T47D (cell line): Measurements from ENCODE around the gene SESTD1.
A peak's percentile ranks its signal among the peaks of the same experiment; 100 is the strongest.
"Not testable (repeated sequence)": the region's sequence is repeated elsewhere in the genome, so short reads cannot be mapped to it uniquely, and the experiment has no call there.

Experiments
- DNase-seq, 2 experiments: peaks; one replicate each; pipeline versions ENCODE4 v3.0.0 to v3.0.0-alpha.2; 2011 to 2012; ENCODE audit warnings: low read depth in 1 of 2, low spot score in 1 of 2
- JUND ChIP-seq: IDR thresholded peaks from 2 replicates; pipeline ENCODE4 v1.6.1; 2012; ENCODE audit warnings: low read depth
- in situ Hi-C: cut with HindIII; loops from 2 replicates; pipeline ENCODE4 v1.10.0; 2016; ENCODE audit warnings: low sequenced_read_pairs, low pct_unique_long_range_greater_than_20kb

Gene SESTD1

GRCh38 chr2:179132076-179132475 is 132.6 kb downstream of the SESTD1 start:
- in situ Hi-C loops: no loop called here
- DNase-seq: no peak
- no peak for TF ChIP-seq JUND

GRCh38 chr2:179130560-179130959 is 134.1 kb downstream of the SESTD1 start:
- in situ Hi-C loops: no loop called here
- no peak for TF ChIP-seq JUND
- no peak for DNase-seq

GRCh38 chr2:179129574-179130238 is 134.9 kb downstream of the SESTD1 start:
- TF ChIP-seq JUND: no peak
- DNase-seq: peak; percentile 2 to 19
- in situ Hi-C loops: no loop called here

DNA sequence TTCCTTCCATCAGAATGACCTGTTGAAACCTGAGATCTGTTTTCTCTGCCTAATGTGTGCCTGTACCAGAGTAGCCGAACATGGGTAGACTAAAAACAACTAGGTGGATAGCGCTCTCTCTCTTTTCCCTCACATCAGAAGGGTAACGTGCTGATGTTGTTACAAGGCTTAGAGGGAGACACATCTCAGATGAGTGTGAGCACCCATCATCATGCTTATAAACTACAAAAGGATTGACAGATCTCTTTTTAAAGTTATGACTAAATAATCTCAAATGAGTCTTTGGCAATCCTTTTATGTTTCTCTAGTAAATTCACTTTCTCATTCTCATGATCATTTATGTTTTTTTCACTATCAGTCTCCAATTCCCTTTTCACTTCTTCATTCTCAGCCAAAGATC is 139.2 kb downstream of the SESTD1 start:
- in situ Hi-C loops: no loop called here
- TF ChIP-seq JUND: no peak

DNA sequence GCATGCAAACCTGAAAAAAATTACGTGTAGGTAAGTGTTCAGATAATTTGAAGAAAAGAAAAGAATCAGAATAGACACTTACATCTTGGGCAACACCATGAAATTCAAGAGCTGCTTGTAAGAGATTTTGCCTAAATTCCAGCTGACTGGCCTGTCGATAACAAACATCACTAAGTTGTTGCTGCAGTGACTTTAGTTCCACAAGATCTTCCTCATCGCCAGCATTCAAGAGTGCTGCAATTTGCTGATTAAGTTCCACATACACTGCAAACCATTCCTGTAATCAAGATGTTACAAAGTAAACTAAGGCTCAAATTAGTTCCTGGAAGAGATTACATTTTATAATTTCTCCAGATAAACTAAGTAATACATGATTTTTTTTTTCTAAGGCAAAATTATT is 140.3 kb downstream of the SESTD1 start:
- TF ChIP-seq JUND: no peak
- in situ Hi-C loops: no loop called here
- DNase-seq: no peak

More for the DNA sequence above, 139.2 kb downstream of the SESTD1 start:
- DNase-seq: no peak

DNA sequence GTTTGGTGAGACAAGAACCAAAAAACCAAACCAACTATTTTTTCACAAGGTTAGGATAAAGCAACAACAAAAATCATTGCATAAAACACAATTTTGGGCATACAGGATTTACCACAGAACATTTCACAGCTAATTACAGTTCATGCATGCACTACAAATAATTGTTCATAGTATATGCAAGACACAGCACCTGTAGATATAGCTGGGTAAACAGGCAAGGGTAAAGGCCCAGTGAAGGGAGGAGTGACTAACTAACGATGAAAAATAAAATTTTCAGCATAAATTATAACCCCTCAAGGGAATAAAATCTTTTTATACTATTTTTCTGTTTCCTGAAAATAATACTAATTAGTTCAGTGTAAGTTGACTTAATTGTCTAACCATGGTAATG is 141.4 kb downstream of the SESTD1 start:
- no peak for TF ChIP-seq JUND
- DNase-seq: no peak
- in situ Hi-C loops: no loop called here

DNA sequence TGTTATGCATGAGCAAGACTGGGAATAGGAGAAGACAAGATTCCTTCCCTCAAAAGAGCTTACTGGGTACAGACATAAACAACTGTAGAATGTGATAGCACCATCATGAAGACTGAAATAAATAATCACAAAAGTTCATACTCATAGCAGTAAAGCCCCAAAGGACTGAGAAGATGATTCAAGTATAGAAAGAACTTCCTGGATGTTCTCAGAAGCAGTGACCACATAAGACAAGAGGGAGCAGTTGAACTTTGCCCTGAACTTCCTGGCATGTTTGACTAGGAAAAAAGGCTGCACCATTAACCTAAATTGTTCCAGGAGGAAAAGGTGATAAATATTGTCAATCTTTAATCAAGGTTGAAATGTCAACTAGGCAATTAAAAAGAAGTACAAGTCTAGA is 156.9 kb downstream of the SESTD1 start:
- no peak for DNase-seq
- TF ChIP-seq JUND: no peak
- in situ Hi-C loops: no loop called here

DNA sequence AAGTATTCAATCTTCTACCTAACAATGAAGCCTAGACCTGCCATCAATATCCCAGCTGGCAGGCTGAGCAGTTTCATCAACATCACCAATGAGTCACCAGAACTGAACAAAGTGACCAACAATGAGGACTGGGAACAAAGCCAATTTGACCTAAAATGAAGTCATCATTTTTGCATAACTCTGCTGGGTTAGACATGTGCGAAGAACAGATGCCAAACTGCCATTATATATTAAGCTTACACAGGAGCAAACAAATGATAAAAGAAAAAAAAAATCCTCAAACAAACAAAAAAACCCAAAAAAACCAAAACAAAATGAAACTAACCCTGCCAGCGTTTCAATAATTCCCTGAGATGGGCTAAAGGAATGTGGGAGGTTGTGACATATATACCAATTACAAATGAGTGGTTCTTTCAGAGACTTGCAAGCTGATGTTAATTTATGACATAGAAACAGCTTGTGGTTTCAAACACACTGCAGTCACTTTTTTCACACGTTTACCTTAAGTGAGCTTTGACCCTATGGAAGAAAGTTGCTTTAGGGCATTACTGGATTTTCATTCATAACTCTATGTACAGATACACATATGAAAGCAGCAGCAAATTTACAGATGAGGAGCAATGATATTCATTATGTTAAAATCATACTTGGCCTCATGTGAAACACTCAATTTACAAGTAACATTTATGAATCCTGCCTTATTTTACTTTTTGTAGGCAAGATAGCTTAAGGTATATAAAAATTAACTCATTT is 157.8 kb downstream of the SESTD1 start:
- TF ChIP-seq JUND: no peak
- peak in 1 of 2 experiments; percentile 1 for DNase-seq
- in situ Hi-C loops: no loop called here

GRCh38 chr2:179106342-179106675 is 158.3 kb downstream of the SESTD1 start:
- no peak for TF ChIP-seq JUND
- DNase-seq: no peak
- in situ Hi-C loops: no loop called here

- in situ Hi-C loops: no loop called here
- no peak for TF ChIP-seq JUND
- no peak for DNase-seq
Measured at GRCh38 chr2:179104736-179105135, 159.9 kb downstream of the SESTD1 start.

DNA sequence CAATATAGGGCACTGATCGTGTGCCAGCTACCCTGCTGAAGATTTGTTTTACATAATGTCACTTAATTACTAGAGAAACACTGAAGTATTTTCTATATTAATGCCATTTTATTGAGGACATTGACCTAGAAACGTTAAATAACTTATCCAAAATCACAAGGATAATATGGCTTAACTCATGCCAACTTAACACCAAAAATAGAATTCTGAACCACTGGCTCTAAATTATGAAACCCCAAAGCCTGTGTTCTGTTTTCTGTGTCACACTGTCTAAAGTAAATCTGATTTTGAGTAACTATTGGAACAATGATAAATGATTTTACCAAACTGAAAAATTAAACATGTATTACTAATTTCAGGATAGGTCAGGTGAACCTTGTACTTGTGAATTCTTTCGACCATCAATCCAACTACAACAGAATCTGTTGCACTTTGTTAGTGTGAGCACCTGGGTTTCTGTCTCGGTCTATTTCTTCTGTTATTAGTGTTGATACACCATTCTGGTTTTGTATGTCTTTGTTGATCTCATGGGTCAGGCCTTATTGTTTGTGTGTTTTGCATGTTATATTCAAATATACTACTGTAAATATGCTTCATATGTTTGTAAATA is 166.4 kb downstream of the SESTD1 start:
- no peak for TF ChIP-seq JUND
- in situ Hi-C loops: no loop called here
- no peak for DNase-seq

- in situ Hi-C loops: no loop called here
- no peak for DNase-seq
- no peak for TF ChIP-seq JUND
Measured at GRCh38 chr2:179097131-179097530, 167.5 kb downstream of the SESTD1 start.

- in situ Hi-C loops: no loop called here
- TF ChIP-seq JUND: no peak
- no peak for DNase-seq
Measured at GRCh38 chr2:179096090-179096489, 168.5 kb downstream of the SESTD1 start.

- in situ Hi-C loops, DNase-seq: not testable (repeated sequence)
Measured at GRCh38 chr2:179092912-179093311, 171.7 kb downstream of the SESTD1 start.
